Measurements from ENCODE around the gene HS6ST2.

Gene HS6ST2

GRCh38 chrX:132652871-132653270, 305.6 kb downstream of the HS6ST2 start:
- no peak for TF ChIP-seq CTCF (conservative IDR thresholded peaks at IDR 0.05; ENCODE audit: control insufficient read depth, insufficient read depth, low read depth, low read length)
- H3K4me3 ChIP-seq (ENCODE audit: control insufficient read depth, low read depth, low read length) = no peak overlapping the region
- DNase-seq (ENCODE audit: low read depth) = no peak

- TF ChIP-seq CTCF (conservative IDR thresholded peaks at IDR 0.05; ENCODE audit: control insufficient read depth, insufficient read depth, low read depth, low read length) = peak; percentile 13
- DNase-seq (ENCODE audit: low read depth) = peak; percentile 38
- H3K4me3 ChIP-seq (ENCODE audit: control insufficient read depth, low read depth, low read length) = no peak overlapping the region
Observed at GRCh38 chrX:132651421-132652086, 306.9 kb downstream of the HS6ST2 start.

GRCh38 chrX:132648895-132649294, 309.5 kb downstream of the HS6ST2 start:
- no peak overlapping the region for H3K4me3 ChIP-seq (ENCODE audit: control insufficient read depth, low read depth, low read length)
- DNase-seq (ENCODE audit: low read depth) = no peak
- TF ChIP-seq CTCF (conservative IDR thresholded peaks at IDR 0.05; ENCODE audit: control insufficient read depth, insufficient read depth, low read depth, low read length) = no peak

GRCh38 chrX:132639446-132639845, 319.0 kb downstream of the HS6ST2 start:
- DNase-seq (ENCODE audit: low read depth) = no peak
- no peak overlapping the region for H3K4me3 ChIP-seq (ENCODE audit: control insufficient read depth, low read depth, low read length)
- no peak for TF ChIP-seq CTCF (conservative IDR thresholded peaks at IDR 0.05; ENCODE audit: control insufficient read depth, insufficient read depth, low read depth, low read length)

- DNase-seq (ENCODE audit: low read depth) = no peak
- H3K4me3 ChIP-seq (ENCODE audit: control insufficient read depth, low read depth, low read length) = no peak overlapping the region
- TF ChIP-seq CTCF (conservative IDR thresholded peaks at IDR 0.05; ENCODE audit: control insufficient read depth, insufficient read depth, low read depth, low read length) = no peak
Observed at GRCh38 chrX:132638313-132638712, 320.1 kb downstream of the HS6ST2 start.

- peak; percentile 12 for DNase-seq (ENCODE audit: low read depth)
- H3K4me3 ChIP-seq (ENCODE audit: control insufficient read depth, low read depth, low read length) = no peak overlapping the region
- no peak for TF ChIP-seq CTCF (conservative IDR thresholded peaks at IDR 0.05; ENCODE audit: control insufficient read depth, insufficient read depth, low read depth, low read length)
Observed at GRCh38 chrX:132636080-132636479, 322.3 kb downstream of the HS6ST2 start.

- TF ChIP-seq CTCF (conservative IDR thresholded peaks at IDR 0.05; ENCODE audit: control insufficient read depth, insufficient read depth, low read depth, low read length) = no peak
- H3K4me3 ChIP-seq (ENCODE audit: control insufficient read depth, low read depth, low read length) = no peak overlapping the region
- DNase-seq (ENCODE audit: low read depth) = no peak
Observed at GRCh38 chrX:132634521-132634920, 323.9 kb downstream of the HS6ST2 start.

Measured in fibroblast of mammary gland (primary cell).